CD4-positive, alpha-beta T cell treated with Interleukin-15 for 1 hour (primary cell): ENCODE results near the gene MAP3K14.
"Not testable (repeated sequence)": the region's sequence is repeated elsewhere in the genome, so short reads cannot be mapped to it uniquely, and the experiment has no call there.

ENCODE experiments used
- DNase-seq: peaks from one replicate; pipeline ENCODE4 v3.0.0-alpha.2; 2020

Gene MAP3K14

DNA sequence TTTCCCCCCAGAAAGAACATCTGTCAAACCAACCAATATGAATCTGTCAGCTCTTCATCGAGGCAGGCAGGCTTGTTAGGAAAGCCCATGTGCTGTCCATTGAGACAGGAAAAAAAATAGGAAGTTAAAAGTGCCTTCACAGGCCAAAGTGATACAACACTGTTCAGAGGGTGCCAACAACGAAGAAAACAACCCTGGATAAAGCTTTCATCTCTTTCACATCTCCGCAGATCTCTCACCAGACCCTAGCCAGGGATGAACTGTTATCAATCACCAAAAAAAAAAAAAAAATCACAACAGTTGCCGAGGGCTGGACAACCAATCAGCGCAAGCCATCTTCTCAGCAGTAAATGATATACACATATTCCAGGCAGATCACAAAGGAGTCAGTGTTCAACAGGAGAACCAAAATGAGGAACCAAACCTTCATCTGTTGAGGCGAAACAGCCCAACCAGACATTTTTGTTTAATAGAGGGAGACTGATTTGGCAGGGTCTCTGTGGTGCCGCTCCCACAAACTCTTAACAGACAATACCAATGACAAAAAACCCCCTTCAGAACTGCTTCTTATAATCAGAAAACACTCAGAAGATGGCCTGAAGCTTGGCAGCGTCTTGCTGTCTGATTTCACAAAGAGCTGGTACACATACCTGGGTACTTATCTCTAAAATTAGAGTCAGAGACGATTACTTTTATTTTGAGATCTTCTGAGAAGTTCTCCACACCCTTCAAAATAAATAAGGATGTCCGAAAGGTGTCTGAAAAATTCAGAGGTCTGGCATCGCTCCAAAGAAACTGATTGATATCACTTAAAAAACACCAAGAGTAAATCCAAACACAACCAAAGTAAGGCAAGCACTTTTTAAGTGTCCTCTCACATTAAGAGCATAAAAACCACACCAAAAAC, 1.8 kb downstream of the MAP3K14 start:
- peak; percentile 45 for DNase-seq

DNA sequence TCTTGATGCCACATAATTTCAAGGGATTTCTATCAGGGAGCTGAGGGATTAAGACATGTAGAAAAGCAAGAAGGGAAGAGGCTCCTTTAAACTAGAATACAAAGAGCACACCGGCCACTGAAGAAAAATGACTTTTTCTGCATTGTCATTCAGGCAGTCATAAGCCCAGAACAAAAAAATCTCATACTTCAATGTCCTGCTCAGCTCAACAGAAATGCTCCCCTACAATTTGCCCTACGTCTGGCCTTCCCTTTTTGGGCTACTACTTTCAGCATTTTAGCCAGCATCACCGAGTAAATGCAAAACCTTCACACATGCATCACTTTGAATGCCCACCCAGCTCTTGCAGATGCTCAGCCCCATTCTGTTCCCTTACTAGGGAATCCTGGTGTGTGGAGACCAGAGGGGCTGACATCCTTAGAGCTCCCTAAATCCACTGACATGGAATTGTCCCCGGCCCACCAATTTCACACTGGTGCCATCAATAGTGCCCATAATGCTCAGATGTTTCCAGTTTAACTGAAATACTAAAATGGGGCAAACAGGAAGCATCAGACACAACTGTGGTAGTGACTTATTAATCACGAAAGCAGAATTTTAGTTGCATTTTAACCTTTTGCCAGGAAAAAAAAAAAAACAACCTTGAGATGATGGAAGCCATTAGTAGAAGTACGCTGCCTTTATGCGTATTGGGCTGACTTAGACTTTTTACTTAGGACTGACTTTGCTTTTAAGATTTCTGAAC, 2.7 kb downstream of the MAP3K14 start:
- no peak for DNase-seq

DNA sequence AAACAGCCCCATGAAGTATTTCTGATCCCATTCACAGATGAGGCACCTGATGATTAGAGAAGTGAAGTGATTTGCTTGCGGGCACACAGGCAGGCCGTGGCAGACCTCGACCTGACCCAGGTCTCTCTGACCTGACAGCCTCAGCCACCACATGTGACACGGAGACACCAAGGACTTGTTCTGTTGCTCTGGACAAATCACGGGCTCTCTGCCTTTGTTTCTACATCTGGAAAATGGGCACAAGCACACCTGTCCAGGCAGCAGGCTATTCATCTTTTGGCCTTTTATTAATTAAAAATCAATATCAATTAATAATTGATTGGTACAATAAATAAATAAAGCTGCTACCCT, 3.4 kb downstream of the MAP3K14 start:
- DNase-seq, result no peak

DNA sequence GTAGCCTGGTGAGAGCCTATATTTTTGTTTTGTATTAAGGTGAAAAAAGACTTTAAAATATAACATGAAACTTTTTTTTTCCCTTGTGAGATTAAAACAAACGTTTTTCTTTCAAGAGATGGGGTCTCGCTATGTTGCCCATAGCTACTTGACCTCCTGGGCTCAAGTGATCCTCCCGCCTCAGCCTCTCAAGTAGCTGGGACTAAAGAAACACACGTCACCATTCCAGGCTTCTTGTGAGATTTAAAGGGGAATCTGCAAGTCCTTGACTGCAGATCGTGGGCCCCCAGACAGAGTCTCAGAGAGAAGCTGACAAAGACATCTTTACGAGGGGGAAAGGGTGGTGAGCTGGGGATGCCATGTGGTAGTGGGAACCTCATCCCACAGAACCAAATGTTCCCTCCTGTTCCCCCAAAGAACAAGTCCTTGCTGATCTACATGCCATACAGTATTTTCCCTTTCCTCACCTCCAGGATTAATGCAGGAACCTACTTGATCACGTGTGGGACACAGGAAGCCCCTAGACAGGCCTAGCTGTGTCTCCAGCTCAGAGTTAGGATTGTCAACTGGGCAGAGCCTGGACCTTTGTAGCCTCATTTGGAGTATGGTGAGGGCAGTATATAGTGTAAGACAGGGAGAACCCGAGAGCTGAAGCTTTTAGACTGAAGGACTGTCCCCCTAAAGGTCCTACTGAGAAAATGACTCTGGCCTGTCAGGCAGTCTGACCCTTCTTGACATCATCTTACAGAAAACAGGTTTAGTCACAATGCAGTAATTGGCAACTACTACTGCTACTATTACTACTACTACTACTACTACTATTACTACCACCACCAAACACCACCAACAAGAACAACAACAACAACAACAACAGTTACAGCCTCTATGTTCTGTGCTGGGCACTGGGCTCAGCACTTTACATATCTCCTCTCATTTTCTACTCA, 4.1 kb downstream of the MAP3K14 start:
- DNase-seq, result no peak

DNA sequence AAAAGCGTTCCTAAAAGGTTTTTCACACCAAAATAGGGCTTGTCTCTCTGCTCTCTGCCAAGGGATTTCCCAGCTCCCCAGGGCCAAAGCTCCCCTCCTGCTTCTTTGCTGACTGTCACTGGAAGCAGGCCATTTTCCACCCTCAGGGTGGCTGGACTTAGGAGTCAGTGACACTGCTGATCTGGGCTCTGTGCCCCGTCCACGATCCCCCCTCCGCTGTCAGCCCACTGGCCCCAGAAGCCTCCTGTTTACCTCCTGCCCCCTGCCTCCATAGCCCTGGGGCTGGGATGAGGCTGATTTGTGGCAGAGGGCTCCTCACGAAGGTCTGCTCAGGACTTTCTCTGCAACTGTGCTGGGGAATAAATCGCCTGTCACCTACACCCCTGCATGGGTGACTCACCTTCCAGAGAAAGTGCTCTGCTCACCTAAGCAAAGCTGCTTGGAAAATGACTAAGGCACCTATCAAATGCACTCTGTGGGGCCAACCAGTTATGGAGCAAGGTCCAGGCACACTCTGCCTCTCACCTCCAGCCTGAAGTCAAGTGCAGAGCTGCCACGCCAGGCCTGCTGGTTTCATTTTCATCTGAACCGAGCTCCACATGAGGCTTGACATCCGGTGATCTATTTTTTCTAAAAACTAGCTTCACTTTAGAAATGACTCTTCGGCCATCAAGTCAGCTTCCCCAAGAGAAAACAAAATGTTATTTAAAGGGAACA, 4.9 kb downstream of the MAP3K14 start:
- peak; percentile 67 for DNase-seq

DNA sequence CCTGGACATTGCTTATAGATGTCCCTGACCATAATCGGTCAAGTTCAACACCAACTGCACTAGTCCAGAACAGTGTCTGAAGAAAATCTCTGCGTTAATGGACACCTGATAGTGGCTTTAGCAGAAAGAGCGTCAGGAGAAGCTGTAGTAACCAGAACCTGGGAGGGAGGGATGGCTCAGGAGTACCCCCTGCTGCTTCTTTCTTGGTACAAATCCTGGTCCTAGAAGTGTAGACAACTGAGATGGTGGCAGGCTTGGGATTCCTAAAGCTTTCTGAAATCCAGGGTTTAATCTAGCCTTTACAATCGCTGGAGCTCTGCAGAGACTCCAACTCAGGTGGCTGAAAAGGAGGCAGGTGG, 5.4 kb downstream of the MAP3K14 start:
- no peak for DNase-seq

DNA sequence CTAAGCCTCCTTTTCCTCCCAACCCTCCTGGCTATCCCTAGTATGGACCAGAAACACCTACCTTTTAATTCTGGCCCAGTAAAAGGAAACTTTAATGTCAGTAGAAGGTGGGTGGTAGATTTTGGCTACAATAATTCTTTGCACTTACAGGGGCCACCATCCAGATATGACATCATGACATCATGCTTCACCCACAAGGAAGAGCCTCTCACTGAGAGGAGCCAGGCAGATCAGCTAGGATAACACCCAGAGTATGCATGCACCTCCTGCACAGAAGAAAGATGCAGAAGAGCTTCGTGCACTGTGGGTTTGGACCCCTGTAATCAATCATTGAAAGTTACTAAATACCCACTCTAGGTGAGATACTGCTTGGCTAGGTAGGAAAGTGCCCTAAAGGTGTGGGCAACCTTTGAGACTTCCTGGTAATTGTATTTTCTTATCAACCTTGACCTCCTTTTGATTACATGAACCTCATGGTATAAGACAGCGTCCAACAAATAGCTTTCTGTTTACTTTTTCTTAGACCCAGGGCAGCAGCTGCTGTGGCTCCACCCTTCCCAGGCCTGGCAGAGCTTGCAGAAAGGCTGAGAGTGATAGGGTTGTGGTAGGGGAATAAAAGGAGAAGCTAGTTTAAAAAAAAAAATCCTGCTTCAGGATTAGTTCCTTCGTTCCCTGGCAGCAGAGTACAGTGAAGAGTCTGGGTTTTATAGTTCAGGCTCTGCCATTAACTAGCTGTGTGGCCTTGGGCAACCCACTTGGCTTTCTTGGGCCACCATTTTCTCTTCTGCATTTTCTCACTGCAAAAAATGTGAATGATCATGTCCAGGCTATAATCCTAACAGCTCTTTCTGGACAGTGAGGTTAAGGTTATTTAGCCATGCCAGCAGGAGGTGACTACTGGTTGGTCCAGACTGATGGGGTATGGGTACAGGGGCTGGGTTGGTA, 6.2 kb downstream of the MAP3K14 start:
- no peak for DNase-seq

DNA sequence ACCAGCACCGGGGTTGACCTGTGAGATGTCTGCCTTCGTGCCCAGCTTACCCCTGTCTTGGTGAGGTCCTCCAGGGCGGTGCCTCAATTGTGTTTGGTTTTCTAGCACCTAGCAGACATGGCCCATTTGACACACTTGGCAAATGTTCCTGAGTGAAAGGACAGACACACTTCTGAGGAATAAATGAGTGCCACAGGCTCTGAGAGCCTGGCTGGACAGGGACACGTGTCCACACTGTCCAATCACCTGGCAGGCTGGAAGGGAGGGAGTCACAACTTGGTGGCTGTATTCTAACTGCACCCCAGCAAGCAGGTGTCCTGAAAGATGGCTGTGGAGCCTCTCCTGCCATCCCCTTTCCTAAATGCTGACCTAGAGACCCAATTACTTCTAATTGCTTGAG, 7.4 kb downstream of the MAP3K14 start:
- no peak for DNase-seq

DNA sequence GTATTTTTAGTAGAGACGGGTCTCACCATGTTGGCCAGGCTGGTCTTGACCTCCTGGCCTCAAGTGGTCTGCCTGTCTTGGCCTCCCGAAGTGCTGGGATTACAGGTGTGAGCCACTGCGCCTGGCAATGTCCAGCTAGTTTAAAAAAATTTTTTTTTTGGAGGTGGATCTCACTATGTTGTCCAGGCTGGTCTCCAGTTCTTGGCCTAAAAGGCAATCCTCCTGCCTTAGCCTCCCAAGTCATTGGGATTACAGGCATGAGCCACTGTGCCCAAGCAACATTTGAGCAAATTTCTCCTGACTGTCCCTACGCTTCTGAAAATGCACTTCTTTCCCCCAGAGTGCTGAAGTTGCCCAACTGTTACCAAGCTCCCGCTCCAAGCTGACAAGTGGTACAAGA, 8.0 kb downstream of the MAP3K14 start:
- DNase-seq, result no peak

DNA sequence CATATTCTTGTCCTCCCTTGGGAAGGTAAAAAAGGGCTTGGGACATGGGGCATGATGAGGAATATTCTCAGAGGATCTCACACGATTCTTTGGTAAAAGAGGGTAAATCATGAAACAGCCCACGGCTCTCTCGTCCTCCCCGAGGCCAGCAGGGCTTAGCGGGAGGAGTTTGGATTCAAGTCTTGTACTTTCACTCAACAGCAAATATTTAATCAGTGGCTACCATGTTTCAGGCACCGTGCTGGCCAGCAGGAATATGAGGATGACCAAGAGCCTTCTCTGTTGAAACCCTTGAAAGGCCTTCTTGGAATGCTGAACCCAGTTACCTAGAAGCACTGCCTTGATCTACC, 8.8 kb downstream of the MAP3K14 start:
- DNase-seq, result no peak

DNA sequence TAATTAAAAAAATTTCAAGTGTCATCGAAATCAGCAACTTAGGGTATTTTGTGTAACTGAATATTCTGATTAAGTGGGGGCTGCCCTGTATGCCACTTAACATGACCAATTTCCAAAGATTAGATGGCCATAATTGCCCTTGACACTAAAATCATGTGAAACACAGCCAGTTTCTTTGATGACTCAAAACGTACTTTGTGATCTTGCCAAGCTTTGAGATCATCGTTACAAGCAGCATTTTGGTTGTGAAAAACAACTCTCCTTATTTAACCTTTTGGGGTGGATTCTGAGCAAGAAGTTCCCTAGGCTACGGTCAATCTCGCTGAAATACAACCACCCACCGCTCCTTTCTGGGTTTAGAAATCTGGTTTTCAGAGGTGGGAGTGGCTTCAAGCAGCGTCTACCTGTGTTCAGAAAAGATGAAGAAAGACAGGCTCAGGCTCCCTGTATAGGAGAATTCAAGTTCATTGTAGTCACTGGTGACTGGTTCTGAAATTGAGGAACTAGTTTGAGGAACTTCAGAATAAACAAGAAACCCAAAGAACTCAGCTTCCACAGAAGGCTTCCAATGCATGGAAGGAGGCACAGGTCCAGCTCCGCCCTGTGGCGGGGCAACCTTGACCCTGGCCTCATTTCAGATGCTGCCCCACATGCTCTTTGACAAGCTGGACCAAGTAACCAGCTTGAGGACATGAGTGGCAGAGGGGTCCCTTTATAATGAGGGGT, 9.4 kb downstream of the MAP3K14 start:
- DNase-seq, result peak; percentile 30

DNA sequence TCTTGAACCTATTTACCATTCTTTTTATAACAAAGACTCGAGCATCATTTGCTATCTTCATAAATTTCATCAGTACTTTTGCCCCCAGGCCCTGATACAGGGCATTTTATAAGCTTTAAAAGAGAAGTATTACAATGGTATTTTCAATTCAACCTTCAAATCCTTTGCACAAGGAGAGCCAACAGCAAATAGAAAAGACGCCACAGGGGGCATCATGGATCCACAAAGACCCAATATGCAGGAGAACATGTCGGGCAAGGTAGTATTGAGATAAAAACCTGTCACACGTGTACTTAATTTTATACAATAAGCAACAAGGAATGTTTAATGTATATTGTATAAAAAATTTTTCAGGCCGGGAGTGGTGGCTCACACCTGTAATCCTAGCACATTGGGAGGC, 10.2 kb downstream of the MAP3K14 start:
- no peak for DNase-seq

DNA sequence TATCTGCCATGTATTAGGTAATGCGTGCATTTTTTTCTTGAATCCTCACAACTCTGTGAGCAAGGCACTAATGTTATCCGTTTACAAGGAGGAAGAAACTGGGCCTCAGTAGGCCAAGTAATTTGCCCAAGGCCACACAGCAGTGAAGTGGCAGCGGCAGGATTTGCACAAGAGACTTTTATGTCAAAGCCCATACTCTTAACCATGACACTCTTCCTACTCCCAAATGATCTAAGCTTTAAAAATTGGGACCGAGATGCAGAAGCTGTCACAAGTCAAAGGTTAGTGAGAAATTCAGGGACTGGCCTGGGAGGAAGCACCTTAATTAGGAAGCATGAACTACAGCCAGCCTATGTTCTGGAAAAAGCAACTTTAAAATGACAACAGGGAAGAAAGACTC, 10.7 kb downstream of the MAP3K14 start:
- no peak for DNase-seq

DNA sequence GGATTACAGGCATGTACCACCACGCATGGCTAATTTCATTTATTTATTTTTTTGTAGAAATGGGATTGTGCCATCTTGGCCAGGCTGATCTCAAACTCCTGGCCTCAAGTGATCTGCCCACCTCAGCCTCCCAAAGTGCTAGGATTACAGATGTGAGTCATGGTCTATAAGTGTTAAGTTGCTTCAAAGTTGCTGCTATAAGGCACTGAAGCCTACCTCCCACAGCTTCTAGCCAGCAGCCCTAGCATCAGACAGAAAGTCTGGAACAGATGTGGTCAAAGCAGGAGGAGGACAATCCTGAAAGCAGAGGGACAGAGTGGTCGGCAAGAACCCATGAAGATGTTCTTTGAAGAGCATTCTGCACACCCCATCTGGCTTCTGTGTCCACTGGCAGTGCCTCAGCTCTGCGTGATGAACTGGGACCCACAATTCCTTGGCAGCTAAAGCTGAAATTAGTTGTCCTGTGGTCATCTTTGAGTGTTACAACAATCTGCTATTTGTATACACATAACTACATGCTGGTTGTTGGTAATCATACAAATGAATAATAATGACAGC, 11.2 kb downstream of the MAP3K14 start:
- no peak for DNase-seq

DNA sequence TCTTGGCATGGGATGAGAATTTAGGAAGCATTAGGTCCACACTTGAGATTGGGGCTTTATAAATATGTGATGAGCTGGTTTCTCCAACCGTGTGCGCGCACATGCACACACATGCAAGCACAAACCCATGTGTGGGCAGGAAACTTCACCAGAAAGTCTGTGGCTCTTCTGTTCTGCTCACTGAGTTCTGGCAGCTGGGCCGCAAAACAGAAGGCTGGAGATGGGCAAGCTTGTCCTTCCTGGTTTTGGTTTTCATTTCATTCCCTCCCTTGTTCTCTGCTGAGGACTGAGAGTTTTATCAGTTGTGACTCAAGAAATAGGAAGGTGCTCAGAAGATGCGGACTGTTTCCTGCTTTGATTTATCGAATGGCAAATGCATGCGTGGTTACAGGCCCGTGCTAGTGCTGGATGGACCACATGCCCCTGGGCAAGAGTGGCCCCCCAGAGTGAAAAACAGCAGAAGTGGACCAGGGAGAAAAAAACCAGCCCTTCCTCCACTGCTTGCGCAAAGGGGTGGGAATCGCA, 14.1 kb downstream of the MAP3K14 start:
- peak; percentile 31 for DNase-seq

DNA sequence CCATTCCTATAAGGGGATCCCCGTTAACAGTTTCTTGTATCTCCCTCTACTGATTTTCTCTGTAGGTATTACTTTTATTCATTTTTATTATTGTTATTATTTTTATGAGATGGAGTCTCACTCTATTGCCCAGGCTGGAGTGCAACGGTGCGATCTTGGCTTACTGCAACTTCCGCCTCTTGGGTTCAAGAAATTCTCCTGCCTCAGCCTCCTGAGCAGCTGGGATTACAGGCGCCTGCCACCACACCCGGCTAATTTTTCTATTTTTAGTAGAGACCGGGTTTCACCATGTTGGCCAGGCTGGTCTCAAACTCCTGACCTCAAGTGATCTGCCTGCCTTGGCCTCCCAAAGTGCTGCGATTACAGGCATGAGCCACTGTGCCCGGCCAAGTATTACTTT, 14.6 kb downstream of the MAP3K14 start:
- not testable (repeated sequence) for DNase-seq

DNA sequence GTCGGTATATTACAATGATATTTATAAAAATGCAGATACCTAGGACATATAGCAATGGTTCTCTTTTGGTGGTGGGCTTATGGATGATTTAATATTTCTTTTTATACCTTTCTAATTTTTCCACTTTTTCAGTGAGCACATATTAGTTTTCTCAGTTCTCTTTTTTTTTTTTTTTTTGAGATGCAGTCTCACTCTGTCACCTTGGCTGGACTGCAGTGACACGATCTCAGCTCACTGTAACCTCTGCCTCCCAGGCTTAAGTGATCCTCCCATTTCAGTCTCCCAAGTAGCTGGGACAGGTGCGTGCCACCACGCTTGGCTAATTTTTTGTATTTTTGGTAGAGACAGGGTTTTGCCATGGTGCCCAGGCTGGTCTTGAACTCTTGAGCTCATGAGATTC, 15.1 kb downstream of the MAP3K14 start:
- no peak for DNase-seq

DNA sequence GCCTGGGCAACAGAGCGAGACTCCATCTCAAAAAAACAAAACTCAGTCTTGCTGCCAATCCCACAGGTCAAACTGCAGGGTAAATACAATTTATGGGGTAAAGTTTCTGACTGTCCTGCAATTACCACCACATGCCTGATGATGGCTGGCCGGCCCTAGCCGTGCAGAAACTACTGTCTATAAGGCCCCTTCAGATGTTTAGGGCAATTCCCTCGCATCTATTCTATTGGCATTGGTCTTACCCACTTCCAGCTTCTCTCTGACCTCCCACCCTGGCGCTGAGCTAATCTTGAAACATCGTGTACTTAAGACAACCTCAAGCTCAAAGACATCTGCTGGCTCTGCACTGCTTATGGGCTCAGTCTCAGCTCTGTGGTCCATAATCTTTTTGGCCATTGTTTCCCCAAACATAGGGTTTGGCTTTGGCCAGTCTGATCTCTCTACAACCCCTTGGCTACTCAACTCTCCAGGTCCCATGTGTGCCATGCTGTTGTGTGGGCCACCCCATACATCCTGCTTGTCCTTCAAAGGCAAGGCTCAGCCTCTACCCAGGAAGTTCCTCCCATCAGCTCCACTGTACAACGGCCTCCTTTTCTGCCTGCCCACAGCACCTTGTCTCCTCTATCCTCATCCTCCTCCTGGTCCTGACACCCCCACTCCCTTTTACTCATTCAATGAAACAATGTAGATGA, 16.6 kb downstream of the MAP3K14 start:
- DNase-seq, result no peak

DNA sequence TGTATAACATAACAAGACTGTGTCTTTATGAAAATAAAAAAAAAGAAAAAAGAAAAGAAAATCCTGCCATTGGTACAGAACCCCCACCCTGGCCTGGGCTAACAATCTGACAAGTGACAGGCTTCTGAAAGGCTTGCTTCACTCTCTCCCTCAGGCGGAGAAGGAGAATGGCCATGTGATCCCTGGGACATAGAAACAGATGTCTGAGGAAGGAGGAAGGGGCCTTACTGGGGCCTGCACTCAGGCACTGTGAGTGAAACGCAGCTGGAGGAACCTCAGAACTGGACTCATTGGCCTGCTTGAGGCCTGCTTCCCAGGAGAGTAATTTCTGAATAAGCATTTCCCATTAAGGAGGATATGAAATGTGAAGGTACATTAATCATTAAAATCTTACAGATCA, 17.5 kb downstream of the MAP3K14 start:
- no peak for DNase-seq
